SK-N-SH (cell line): ENCODE data around the gene OXTR. TPM values are rescaled to one million over a fixed set of nuclear protein-coding genes. Genes with fewer than 3 reads are reported as not detected.

Source experiments
- CTCF ChIA-PET: fragments of 300-600, 350-600 bp; formaldehyde crosslinking; extraction: SDS; loops from one replicate; lab custom pipeline; 2021; lab: Yijun Ruan, JAX
- POLR2A ChIA-PET: fragments of 350-600 bp; sonication (Branson Sonifier 250); formaldehyde crosslinking; extraction: SDS; loops from one replicate; lab custom pipeline; 2020; ENCODE audit warnings: antibody characterized with exemption, inconsistent platforms; lab: Yijun Ruan, JAX
- DNase-seq: peaks from one replicate; pipeline ENCODE4 v3.0.0; 2012
- H2AFZ ChIP-seq: fragments of 200-600 bp; sonication (generic); 2 replicates; pipeline ENCODE4 v1.8.1; 2016; ENCODE audit warnings: antibody characterized with exemption, mild to moderate bottlenecking, low read depth
- H3F3A ChIP-seq: fragments of 200-600 bp; sonication (generic); replicated peaks from 2 replicates; pipeline ENCODE3; 2016; ENCODE audit warnings: antibody characterized with exemption, mild to moderate bottlenecking; ENCODE audit not compliant: insufficient read depth
- H3K27ac ChIP-seq, 2 experiments: fragments of 200-500 bp in 1 of 2; fragments of 200-600 bp in 1 of 2; sonication (Bioruptor generic) in 1 of 2; sonication (generic), shearing (Covaris generic) in 1 of 2; 2 replicates each; pipeline versions ENCODE4 v1.5.1 to v1.6.1; 2014 to 2016; ENCODE audit warnings: low read depth in 2 of 2, inconsistent platforms in 1 of 2, low read length in 1 of 2, mild to moderate bottlenecking in 1 of 2, mixed read lengths in 1 of 2
- H3K27me3 ChIP-seq: fragments of 200-600 bp; sonication (generic), shearing (Covaris generic); 2 replicates; pipeline ENCODE4 v1.6.1; 2016; ENCODE audit warnings: mixed run types; ENCODE audit not compliant: insufficient read depth
- H3K36me3 ChIP-seq, 2 experiments: fragments of 200-500 bp in 1 of 2; fragments of 200-600 bp in 1 of 2; sonication (Bioruptor generic) in 1 of 2; sonication (generic) in 1 of 2; replicated peaks in 1 of 2; 2 replicates each; pipeline versions ENCODE3 to v1.5.1; 2014 to 2016; ENCODE audit warnings: low read length in 1 of 2, mild to moderate bottlenecking in 1 of 2; ENCODE audit not compliant: insufficient read depth in 2 of 2, control insufficient read depth in 1 of 2
- H3K4me1 ChIP-seq, 2 experiments: fragments of 200-500 bp in 1 of 2; fragments of 200-600 bp in 1 of 2; sonication (Bioruptor generic) in 1 of 2; sonication (generic), shearing (Covaris generic) in 1 of 2; 2 replicates each; pipeline versions ENCODE4 v1.5.1 to v1.6.1; 2014 to 2016; ENCODE audit warnings: low read depth in 1 of 2, low read length in 1 of 2, mixed run types in 1 of 2; ENCODE audit not compliant: insufficient read depth in 2 of 2, control insufficient read depth in 1 of 2
- H3K4me2 ChIP-seq: fragments of 200-600 bp; sonication (generic), shearing (Covaris generic); 2 replicates; pipeline ENCODE4 v1.6.1; 2017; ENCODE audit warnings: mixed run types
- H3K4me3 ChIP-seq, 2 experiments: fragments of 200-500 bp in 1 of 2; fragments of 200-600 bp in 1 of 2; sonication (Bioruptor generic) in 1 of 2; sonication (generic), shearing (Covaris generic) in 1 of 2; 2 replicates each; pipeline versions ENCODE4 v1.5.1 to v1.8.1; 2014 to 2016; ENCODE audit warnings: low read depth in 2 of 2, inconsistent platforms in 1 of 2, low read length in 1 of 2, mild to moderate bottlenecking in 1 of 2, mixed read lengths in 1 of 2, moderate library complexity in 1 of 2
- H3K79me2 ChIP-seq: fragments of 200-600 bp; sonication (generic); 2 replicates; pipeline ENCODE4 v1.8.1; 2017; ENCODE audit warnings: mild to moderate bottlenecking; ENCODE audit not compliant: insufficient read depth
- H3K9ac ChIP-seq: fragments of 200-600 bp; sonication (generic); 2 replicates; pipeline ENCODE4 v1.6.1; 2017; ENCODE audit warnings: mixed run types
- H3K9me2 ChIP-seq: fragments of 200-600 bp; sonication (generic); 2 replicates; pipeline ENCODE4 v1.6.1; 2017; ENCODE audit warnings: mixed run types
- H3K9me3 ChIP-seq: fragments of 200-600 bp; sonication (generic); 2 replicates; pipeline ENCODE4 v1.6.1; 2017; ENCODE audit warnings: mixed run types, mild to moderate bottlenecking, moderate library complexity
- H4K20me1 ChIP-seq: fragments of 200-600 bp; sonication (generic); 2 replicates; pipeline ENCODE4 v1.6.1; 2017; ENCODE audit warnings: mild to moderate bottlenecking, mixed run types; ENCODE audit not compliant: insufficient read depth
- EP300 ChIP-seq, 2 experiments: IDR thresholded peaks; 2 replicates each; pipeline versions ENCODE4 v1.4.0 to v1.6.1; 2012; ENCODE audit warnings: borderline replicate concordance in 1 of 2, low read depth in 1 of 2, low read length in 1 of 2
- EZH2phosphoT487 ChIP-seq: fragments of 200-600 bp; sonication (generic); IDR thresholded peaks from 2 replicates; pipeline ENCODE4 v1.6.1; 2017; ENCODE audit warnings: low read depth, mixed run types, mild to moderate bottlenecking, antibody characterized with exemption, moderate library complexity, borderline replicate concordance
- GABPA ChIP-seq: IDR thresholded peaks from 2 replicates; pipeline ENCODE4 v1.4.0; 2012; ENCODE audit warnings: low read depth, mild to moderate bottlenecking
- JUND ChIP-seq: IDR thresholded peaks from 2 replicates; pipeline ENCODE4 v1.4.0; 2012
- RFX5 ChIP-seq: IDR thresholded peaks from 2 replicates; pipeline ENCODE4 v1.6.1; 2012; ENCODE audit warnings: mild to moderate bottlenecking, improper control_type of control experiment, low read length
- RXRA ChIP-seq: IDR thresholded peaks from 2 replicates; pipeline ENCODE4 v1.4.0; 2012; ENCODE audit warnings: low read depth, mild to moderate bottlenecking, borderline replicate concordance
- SMC3 ChIP-seq: IDR thresholded peaks from 2 replicates; pipeline ENCODE4 v1.6.1; 2012; ENCODE audit warnings: low read depth, low read length, improper control_type of control experiment
- TEAD4 ChIP-seq: IDR thresholded peaks from 2 replicates; pipeline ENCODE4 v1.4.0; 2012; ENCODE audit warnings: mild to moderate bottlenecking, borderline replicate concordance; ENCODE audit not compliant: insufficient read depth
- USF1 ChIP-seq: IDR thresholded peaks from 2 replicates; pipeline ENCODE4 v1.4.0; 2012; ENCODE audit warnings: low read depth, borderline replicate concordance
- ZBTB33 ChIP-seq: IDR thresholded peaks from 2 replicates; pipeline ENCODE4 v1.4.0; 2012; ENCODE audit warnings: low read depth, borderline replicate concordance
- WGBS: methylation state at CpG from one replicate; pipeline ENCODE4 v1.1.6; 2017; ENCODE audit warnings: low lambda C conversion rate; 5-methylcytosine and 5-hydroxymethylcytosine counted together
- polyA plus RNA-seq, 3 experiments: library from polyadenylated mRNA; depleted of rRNA; stranded (reverse); fragments of >200 nt; gene quantifications; 2 replicates each; pipeline ENCODE4 v1.2.3, GENCODE V29; 2012
- TF ChIP-seq, protein P1 (sequence below): fragments of 200-600 bp; sonication (generic); IDR thresholded peaks from 2 replicates; pipeline ENCODE4 v1.6.1; 2017; ENCODE audit warnings: antibody characterized with exemption, mild to moderate bottlenecking, moderate library complexity
- TF ChIP-seq, protein P2 (sequence below): fragments of 150-350 bp; IDR thresholded peaks from 2 replicates; pipeline ENCODE4 v1.6.1; 2017; ENCODE audit warnings: antibody characterized with exemption, low read length, low read depth, borderline replicate concordance

OXTR gene
- polyA plus RNA-seq, 1 of the 3 experiments (the other 2 are of a cell fraction) = 1.8 TPM

GRCh38 chr3:8736436-8736835, 33.0 kb downstream of the OXTR start:
- H3K9me3 ChIP-seq = no peaks in the 10 kb centered on the region
- peaks cover 14% of the 10 kb centered on the region for H3F3A ChIP-seq
- peaks cover 4 to 17% of the 10 kb centered on the region in 2 experiments; a peak in 3 of 4 replicates for H3K4me1 ChIP-seq
- no peaks in the 10 kb centered on the region for H4K20me1 ChIP-seq
- TF ChIP-seq, protein P1, sequence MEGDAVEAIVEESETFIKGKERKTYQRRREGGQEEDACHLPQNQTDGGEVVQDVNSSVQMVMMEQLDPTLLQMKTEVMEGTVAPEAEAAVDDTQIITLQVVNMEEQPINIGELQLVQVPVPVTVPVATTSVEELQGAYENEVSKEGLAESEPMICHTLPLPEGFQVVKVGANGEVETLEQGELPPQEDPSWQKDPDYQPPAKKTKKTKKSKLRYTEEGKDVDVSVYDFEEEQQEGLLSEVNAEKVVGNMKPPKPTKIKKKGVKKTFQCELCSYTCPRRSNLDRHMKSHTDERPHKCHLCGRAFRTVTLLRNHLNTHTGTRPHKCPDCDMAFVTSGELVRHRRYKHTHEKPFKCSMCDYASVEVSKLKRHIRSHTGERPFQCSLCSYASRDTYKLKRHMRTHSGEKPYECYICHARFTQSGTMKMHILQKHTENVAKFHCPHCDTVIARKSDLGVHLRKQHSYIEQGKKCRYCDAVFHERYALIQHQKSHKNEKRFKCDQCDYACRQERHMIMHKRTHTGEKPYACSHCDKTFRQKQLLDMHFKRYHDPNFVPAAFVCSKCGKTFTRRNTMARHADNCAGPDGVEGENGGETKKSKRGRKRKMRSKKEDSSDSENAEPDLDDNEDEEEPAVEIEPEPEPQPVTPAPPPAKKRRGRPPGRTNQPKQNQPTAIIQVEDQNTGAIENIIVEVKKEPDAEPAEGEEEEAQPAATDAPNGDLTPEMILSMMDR = no peak
- TF ChIP-seq EZH2phosphoT487 (no peak), RFX5 (no peak), EP300 (IDR thresholded peaks at IDR 0.05; ENCODE audit: borderline replicate concordance in 1 of 2, low read depth in 1 of 2, low read length in 1 of 2) (no peak), ZBTB33 (no peak), RXRA (no peak), SMC3 (no peak), JUND (no peak), GABPA (no peak), TEAD4 (no peak), USF1 (no peak)
- TF ChIP-seq, protein P2, sequence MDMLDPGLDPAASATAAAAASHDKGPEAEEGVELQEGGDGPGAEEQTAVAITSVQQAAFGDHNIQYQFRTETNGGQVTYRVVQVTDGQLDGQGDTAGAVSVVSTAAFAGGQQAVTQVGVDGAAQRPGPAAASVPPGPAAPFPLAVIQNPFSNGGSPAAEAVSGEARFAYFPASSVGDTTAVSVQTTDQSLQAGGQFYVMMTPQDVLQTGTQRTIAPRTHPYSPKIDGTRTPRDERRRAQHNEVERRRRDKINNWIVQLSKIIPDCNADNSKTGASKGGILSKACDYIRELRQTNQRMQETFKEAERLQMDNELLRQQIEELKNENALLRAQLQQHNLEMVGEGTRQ = no peak
- TF ChIP-seq, all 33 proteins: peak for 0
- ChIA-PET POLR2A (no interaction called here), CTCF (no interaction called here)
- Histone ChIP-seq H3K79me2 (no peaks in the 10 kb centered on the region), H3K27ac (no peak overlapping the region), H3K9me2 (no peaks in the 10 kb centered on the region), H3K9ac (no peak overlapping the region), H3K4me2 (no peak overlapping the region), H3K27me3 (no peaks in the 10 kb centered on the region), H2AFZ (no peak overlapping the region), H3K4me3 (no peak overlapping the region), H3K36me3 (no peaks in the 10 kb centered on the region)
- DNase-seq = no peak
- WGBS = 88% methylated on average over 11 of the region's 11 CpGs
